ENCODE results near the gene DMKN.

Gene DMKN

GRCh38 chr19:35454663-35455062 lies 58.8 kb downstream of the DMKN start:
- H3K4me3 ChIP-seq (ENCODE audit: low read depth, low read length) = no peak overlapping the region
- no peak for TF ChIP-seq CTCF (IDR thresholded peaks at IDR 0.05; ENCODE audit: borderline replicate concordance, insufficient read depth, low read depth, low read length)

GRCh38 chr19:35451338-35452096 lies 61.9 kb downstream of the DMKN start:
- H3K4me3 ChIP-seq (ENCODE audit: low read depth, low read length) = no peak overlapping the region
- no peak for TF ChIP-seq CTCF (IDR thresholded peaks at IDR 0.05; ENCODE audit: borderline replicate concordance, insufficient read depth, low read depth, low read length)

- H3K4me3 ChIP-seq (ENCODE audit: low read depth, low read length) = no peak overlapping the region
- TF ChIP-seq CTCF (IDR thresholded peaks at IDR 0.05; ENCODE audit: borderline replicate concordance, insufficient read depth, low read depth, low read length) = no peak
Observed at GRCh38 chr19:35449359-35450043, 63.9 kb downstream of the DMKN start.

GRCh38 chr19:35447606-35448469 lies 65.6 kb downstream of the DMKN start, which contains the start of gene FFAR2:
Gene FFAR2 (plus strand): TSS chr19:35448257. CDS start chr19:35449715, 1,458 bp downstream.
- TF ChIP-seq CTCF (IDR thresholded peaks at IDR 0.05; ENCODE audit: borderline replicate concordance, insufficient read depth, low read depth, low read length) = no peak
- peak within 1 kb of the TSS; percentile 42 for H3K4me3 ChIP-seq (ENCODE audit: low read depth, low read length)
